Measurements from ENCODE around the gene OR4D11. TPM values are rescaled to one million over a fixed set of nuclear protein-coding genes. Genes with fewer than 3 reads are reported as not detected.
"Not testable (repeated sequence)": the region's sequence is repeated elsewhere in the genome, so short reads cannot be mapped to it uniquely, and the experiment has no call there.

Gene OR4D11
- total and polyA plus RNA-seq, 9 of the 15 experiments (the other 6 are each of a cell fraction or from before 2014, with no cell fraction given), result not detected

DNA sequence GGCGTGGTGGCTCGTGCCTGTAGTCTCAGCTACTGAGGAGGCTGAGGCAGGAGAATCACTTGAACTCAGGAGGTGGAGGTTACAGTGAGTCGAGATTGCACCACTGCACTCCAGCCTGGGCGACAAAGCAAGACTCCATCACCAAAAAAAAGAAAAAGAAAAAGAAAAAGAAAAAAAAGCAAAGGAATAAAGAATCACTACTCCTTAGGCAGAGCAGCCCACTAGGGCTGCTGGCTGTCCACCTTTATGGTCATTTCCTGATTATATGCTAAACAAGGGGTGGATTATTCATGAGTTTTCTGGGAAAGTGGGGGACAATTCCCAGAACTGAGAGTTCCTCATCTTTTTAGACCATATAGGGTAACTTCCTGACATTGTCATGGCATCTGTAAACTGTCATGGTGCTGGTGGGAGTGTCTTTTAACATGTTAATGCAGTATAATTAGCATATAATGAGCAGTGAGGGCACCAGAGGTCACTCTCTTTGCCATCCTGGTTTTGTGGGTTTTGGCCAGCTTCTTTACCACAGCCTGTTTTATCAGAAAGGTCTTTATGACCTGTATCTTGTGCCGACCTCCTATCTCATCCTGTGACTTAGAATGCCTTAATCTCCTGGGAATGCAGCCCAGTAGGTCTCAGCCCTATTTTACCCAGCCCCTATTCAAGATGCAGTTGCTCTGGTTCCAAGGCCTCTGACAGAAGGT lies 44.4 kb downstream of the OR4D11 start (continued):
- TF ChIP-seq, protein P1, sequence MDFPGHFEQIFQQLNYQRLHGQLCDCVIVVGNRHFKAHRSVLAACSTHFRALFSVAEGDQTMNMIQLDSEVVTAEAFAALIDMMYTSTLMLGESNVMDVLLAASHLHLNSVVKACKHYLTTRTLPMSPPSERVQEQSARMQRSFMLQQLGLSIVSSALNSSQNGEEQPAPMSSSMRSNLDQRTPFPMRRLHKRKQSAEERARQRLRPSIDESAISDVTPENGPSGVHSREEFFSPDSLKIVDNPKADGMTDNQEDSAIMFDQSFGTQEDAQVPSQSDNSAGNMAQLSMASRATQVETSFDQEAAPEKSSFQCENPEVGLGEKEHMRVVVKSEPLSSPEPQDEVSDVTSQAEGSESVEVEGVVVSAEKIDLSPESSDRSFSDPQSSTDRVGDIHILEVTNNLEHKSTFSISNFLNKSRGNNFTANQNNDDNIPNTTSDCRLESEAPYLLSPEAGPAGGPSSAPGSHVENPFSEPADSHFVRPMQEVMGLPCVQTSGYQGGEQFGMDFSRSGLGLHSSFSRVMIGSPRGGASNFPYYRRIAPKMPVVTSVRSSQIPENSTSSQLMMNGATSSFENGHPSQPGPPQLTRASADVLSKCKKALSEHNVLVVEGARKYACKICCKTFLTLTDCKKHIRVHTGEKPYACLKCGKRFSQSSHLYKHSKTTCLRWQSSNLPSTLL (IDR thresholded peaks at IDR 0.05), result peak; percentile 40; the same call in 1 of the 2 replicates
- TF ChIP-seq FOXK2 (conservative IDR thresholded peaks at IDR 0.05 in 1 of 2, IDR thresholded peaks at IDR 0.05 in 1 of 2; ENCODE audit: low read depth in 2 of 2) (peak; percentile 82 to 91), PYGO2 (tag; IDR thresholded peaks at IDR 0.05) (peak; percentile 39; the same call in 1 of the 2 replicates), ZNF24 (IDR thresholded peaks at IDR 0.05) (0 out of 2 replicates have a peak, but pooled peaks have one; percentile 27), ARID1B (IDR thresholded peaks at IDR 0.05) (peak; percentile 6), POLR2H (tag; IDR thresholded peaks at IDR 0.05; ENCODE audit: low read depth) (peak; percentile 98), STAT5B (CRISPR knock-in tag; IDR thresholded peaks at IDR 0.05) (0 out of 2 replicates have a peak, but pooled peaks have one; percentile 34), TOE1 (IDR thresholded peaks at IDR 0.05; ENCODE audit: borderline replicate concordance) (peak; percentile 88), ZNF668 (CRISPR knock-in tag; IDR thresholded peaks at IDR 0.05) (peak; percentile 68; the same call in 1 of the 2 replicates), ZNF766 (CRISPR knock-in tag; conservative IDR thresholded peaks at IDR 0.05) (0 out of 2 replicates have a peak, but pooled peaks have one; percentile 57), PML (IDR thresholded peaks at IDR 0.05; ENCODE audit: low read length) (peak; percentile 50; the same call in 1 of the 2 replicates), MAZ (CRISPR knock-in tag; conservative IDR thresholded peaks at IDR 0.05 in 1 of 2, IDR thresholded peaks at IDR 0.05 in 1 of 2) (0 out of 4 replicates have a peak, but pooled peaks of 1 of the 2 experiments have one; percentile 48), ATF1 (tag; IDR thresholded peaks at IDR 0.05) (peak; percentile 27; the same call in 1 of the 2 replicates), SUPT5H (IDR thresholded peaks at IDR 0.05) (peak; percentile 98), MTA1 (IDR thresholded peaks at IDR 0.05; ENCODE audit: borderline replicate concordance) (peak; percentile 64), PTRF (tag; IDR thresholded peaks at IDR 0.05) (peak; percentile 72; the same call in 1 of the 2 replicates), LARP7 (IDR thresholded peaks at IDR 0.05) (peak; percentile 99), ZKSCAN1 (IDR thresholded peaks at IDR 0.05; ENCODE audit: low read depth, low read length) (peak; percentile 81; the same call in 1 of the 2 replicates), TAF7 (tag; IDR thresholded peaks at IDR 0.05) (peak; percentile 34; the same call in 1 of the 2 replicates), RBFOX2 (IDR thresholded peaks at IDR 0.05; ENCODE audit: low read depth, low read length) (peak; percentile 57)
- not testable (repeated sequence) for TF ChIP-seq TOE1 (CRISPR knock-in tag; IDR thresholded peaks at IDR 0.05; ENCODE audit: borderline replicate concordance, low read depth); ATF1 (CRISPR knock-in tag; IDR thresholded peaks at IDR 0.05)
- TF ChIP-seq, protein P2, sequence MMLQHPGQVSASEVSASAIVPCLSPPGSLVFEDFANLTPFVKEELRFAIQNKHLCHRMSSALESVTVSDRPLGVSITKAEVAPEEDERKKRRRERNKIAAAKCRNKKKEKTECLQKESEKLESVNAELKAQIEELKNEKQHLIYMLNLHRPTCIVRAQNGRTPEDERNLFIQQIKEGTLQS (IDR thresholded peaks at IDR 0.05), result peak; percentile 42; the same call in 1 of the 2 replicates
- TF ChIP-seq, protein P2 (CRISPR knock-in tag; conservative IDR thresholded peaks at IDR 0.05), result not testable (repeated sequence)

Data from K562 (cell line).